Vagina (tissue), 2 donors: ENCODE results near the gene ESYT2. TPM values are rescaled to one million over a fixed set of nuclear protein-coding genes. Genes with fewer than 3 reads are reported as not detected.

Experiments used
- DNase-seq, 2 donors: peaks; one replicate each; pipeline ENCODE4 v3.0.0-alpha.2; 2017; ENCODE audit errors: extremely low spot score in 2 of 2
- H3K27ac ChIP-seq: fragments of 200-600 bp; sonication (generic); one replicate; pipeline ENCODE4 v1.5.1; 2019
- H3K27me3 ChIP-seq: fragments of 200-600 bp; sonication (generic); one replicate; pipeline ENCODE4 v1.5.1; 2019
- H3K36me3 ChIP-seq, 2 donors: fragments of 200-600 bp; sonication (generic); one replicate each; pipeline ENCODE4 v1.5.1; 2017 to 2019
- H3K4me1 ChIP-seq: fragments of 200-600 bp; sonication (generic); one replicate; pipeline ENCODE4 v1.5.1; 2019
- H3K4me3 ChIP-seq, 2 donors: fragments of 200-600 bp; sonication (generic); 1 replicate in 1 of 2; 2 replicates in 1 of 2; pipeline ENCODE4 v1.5.1; 2016 to 2019
- H3K9me3 ChIP-seq: fragments of 200-600 bp; sonication (generic); one replicate; pipeline ENCODE4 v1.5.1; 2019
- POLR2A ChIP-seq, 2 donors: fragments of 450-650 bp; IDR thresholded peaks; one replicate each; pipeline ENCODE4 v1.6.1; 2017; ENCODE audit warnings: antibody characterized with exemption in 2 of 2, mild to moderate bottlenecking in 2 of 2, moderate library complexity in 2 of 2
- POLR2AphosphoS5 ChIP-seq, 2 donors: sonication (generic); formaldehyde crosslinking; IDR thresholded peaks; one replicate each; pipeline ENCODE4 v1.9.0; 2017; ENCODE audit warnings: antibody characterized with exemption in 2 of 2, mild to moderate bottlenecking in 2 of 2, low read depth in 1 of 2; ENCODE audit not compliant: insufficient read depth in 1 of 2
- intact Hi-C: fragments of 100-400 bp; cut with DNase I; formaldehyde crosslinking; loops from one replicate; pipeline ENCODE4 v1.15.1; 2023
- total RNA-seq: library from RNA; depleted of rRNA; stranded (reverse); fragments of >200 nt; gene quantifications from one replicate; pipeline ENCODE4 v1.2.3, GENCODE V29; 2016
- TF ChIP-seq, protein P1 (sequence below), 3 experiments: fragments of 450-650 bp in 2 of 3; fragments of 200-600 bp in 1 of 3; sonication (generic) in 1 of 3; IDR thresholded peaks; one replicate each; pipeline ENCODE4 v1.5.1; 2017 to 2019; ENCODE audit warnings: antibody characterized with exemption in 3 of 3, mild to moderate bottlenecking in 2 of 3, moderate library complexity in 2 of 3

The ESYT2 gene
- total RNA-seq, 1 donor from 2014 or later, result 82.5 TPM

DNA sequence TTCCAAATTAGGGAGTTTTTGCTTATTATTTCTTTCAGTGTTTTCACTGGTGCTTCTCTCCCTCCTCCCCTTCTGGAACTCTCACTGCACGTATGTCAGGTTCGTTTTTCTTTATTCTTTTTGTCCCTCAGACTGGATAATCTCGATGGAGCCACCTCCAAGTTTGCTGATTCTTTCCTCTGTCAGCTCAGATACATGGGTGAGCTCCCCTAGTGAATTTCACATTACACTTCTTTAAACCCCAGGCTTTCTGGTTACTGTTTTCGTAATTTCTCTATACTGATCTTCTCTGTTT lies 103.9 kb downstream of the ESYT2 start:
- no peak for DNase-seq
- H3K9me3 ChIP-seq, result no peaks in the 10 kb centered on the region
- no peak overlapping the region for H3K27ac ChIP-seq
- no peaks in the 10 kb centered on the region for H3K4me1 ChIP-seq
- TF ChIP-seq POLR2AphosphoS5 (IDR thresholded peaks at IDR 0.05; ENCODE audit: insufficient read depth in 1 of 2, low read depth in 1 of 2), result no peak
- no peak for TF ChIP-seq POLR2A (IDR thresholded peaks at IDR 0.05)
- TF ChIP-seq, protein P1, sequence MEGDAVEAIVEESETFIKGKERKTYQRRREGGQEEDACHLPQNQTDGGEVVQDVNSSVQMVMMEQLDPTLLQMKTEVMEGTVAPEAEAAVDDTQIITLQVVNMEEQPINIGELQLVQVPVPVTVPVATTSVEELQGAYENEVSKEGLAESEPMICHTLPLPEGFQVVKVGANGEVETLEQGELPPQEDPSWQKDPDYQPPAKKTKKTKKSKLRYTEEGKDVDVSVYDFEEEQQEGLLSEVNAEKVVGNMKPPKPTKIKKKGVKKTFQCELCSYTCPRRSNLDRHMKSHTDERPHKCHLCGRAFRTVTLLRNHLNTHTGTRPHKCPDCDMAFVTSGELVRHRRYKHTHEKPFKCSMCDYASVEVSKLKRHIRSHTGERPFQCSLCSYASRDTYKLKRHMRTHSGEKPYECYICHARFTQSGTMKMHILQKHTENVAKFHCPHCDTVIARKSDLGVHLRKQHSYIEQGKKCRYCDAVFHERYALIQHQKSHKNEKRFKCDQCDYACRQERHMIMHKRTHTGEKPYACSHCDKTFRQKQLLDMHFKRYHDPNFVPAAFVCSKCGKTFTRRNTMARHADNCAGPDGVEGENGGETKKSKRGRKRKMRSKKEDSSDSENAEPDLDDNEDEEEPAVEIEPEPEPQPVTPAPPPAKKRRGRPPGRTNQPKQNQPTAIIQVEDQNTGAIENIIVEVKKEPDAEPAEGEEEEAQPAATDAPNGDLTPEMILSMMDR (IDR thresholded peaks at IDR 0.05), result no peak
- H3K36me3 ChIP-seq, result no peaks in the 10 kb centered on the region
- H3K27me3 ChIP-seq, result no peaks in the 10 kb centered on the region
- intact Hi-C loops, result no loop called here
- H3K4me3 ChIP-seq, result no peak overlapping the region

DNA sequence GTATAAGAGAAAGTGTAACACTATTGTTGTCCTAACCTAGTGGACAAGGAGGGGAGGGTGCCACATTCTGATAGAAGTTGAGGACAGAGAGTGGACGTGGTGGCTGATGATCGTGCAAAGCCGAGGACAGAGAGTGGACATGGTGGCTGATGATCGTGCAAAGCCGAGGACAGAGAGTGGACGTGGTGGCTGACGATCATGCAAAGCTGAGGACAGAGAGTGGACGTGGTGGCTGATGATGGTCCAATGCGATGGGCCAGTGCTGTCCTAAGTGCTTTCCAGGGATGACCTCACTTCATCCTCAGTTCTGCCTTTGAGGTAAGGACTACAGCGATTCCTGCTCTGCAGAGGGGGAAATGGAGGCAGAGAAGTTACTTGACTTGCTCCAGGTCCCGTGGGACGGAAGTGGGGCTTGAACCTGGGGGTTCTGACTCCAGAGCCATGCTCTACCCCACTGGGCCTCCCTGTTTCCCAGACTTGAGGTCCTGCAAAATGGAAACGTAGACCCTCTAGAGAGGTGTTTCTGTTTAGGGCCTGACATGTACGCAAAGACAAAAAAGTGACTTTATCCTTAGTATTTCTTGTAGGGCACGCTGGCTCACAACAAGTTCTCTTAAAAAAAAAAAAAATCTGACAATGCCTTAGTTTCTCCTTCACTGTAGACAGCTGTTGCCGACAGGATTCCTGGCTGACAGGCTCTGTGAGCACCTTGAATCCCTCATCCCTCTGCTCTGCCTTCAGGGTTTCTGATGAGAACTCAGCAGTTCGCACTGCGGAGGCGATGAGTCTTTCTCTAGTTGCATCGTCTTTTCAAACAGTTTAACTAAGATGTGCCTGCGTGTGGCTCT lies 104.4 kb downstream of the ESYT2 start:
- TF ChIP-seq, protein P1 (IDR thresholded peaks at IDR 0.05), result no peak
- no peak for TF ChIP-seq POLR2A (IDR thresholded peaks at IDR 0.05)
- no peak for TF ChIP-seq POLR2AphosphoS5 (IDR thresholded peaks at IDR 0.05; ENCODE audit: insufficient read depth in 1 of 2, low read depth in 1 of 2)
- Histone ChIP-seq H3K27ac (no peak overlapping the region), H3K4me1 (no peaks in the 10 kb centered on the region), H3K27me3 (no peaks in the 10 kb centered on the region), H3K9me3 (no peaks in the 10 kb centered on the region), H3K36me3 (no peaks in the 10 kb centered on the region), H3K4me3 (no peak overlapping the region)
- intact Hi-C loops, result no loop called here
- no peak for DNase-seq

DNA sequence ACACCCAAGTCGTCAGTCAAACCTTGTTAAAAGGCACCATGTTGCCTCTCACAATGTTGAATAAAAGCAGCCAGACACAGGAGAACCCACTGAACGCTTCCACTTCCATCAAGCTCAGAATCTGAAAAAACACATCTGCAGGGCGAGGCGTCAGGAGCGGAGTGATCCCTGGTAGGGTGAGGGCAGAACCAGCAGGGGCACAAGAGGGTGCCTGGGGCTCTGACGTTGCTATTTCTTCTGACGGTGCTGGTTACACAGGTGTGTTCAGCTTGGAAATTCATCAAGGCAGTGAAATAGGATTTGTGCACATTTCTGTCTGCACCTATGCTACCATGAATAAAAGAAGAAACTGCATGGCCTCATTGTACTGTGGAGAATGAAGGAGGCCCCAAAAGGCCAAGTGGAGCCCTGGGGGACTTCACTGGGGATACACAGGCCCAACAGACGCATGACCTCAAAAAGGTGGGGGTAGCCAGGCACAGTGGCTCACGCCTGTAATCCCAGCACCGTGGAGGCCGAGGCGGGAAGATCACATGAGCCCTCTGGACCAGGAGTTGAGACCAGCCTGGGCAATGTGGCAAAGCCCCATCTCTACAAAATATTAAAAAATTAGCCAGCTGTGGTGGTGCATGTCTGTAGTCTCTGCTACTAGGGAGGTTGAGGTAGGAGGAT lies 105.5 kb downstream of the ESYT2 start:
- no peak overlapping the region for H3K4me3 ChIP-seq
- intact Hi-C loops, result no loop called here
- no peak overlapping the region for H3K27ac ChIP-seq
- TF ChIP-seq POLR2A (IDR thresholded peaks at IDR 0.05), result no peak
- TF ChIP-seq POLR2AphosphoS5 (IDR thresholded peaks at IDR 0.05; ENCODE audit: insufficient read depth in 1 of 2, low read depth in 1 of 2), result no peak
- TF ChIP-seq, protein P1 (IDR thresholded peaks at IDR 0.05), result no peak
- H3K27me3 ChIP-seq, result no peaks in the 10 kb centered on the region
- DNase-seq, result no peak
- no peaks in the 10 kb centered on the region for H3K4me1 ChIP-seq
- no peaks in the 10 kb centered on the region for H3K9me3 ChIP-seq
- H3K36me3 ChIP-seq, result no peaks in the 10 kb centered on the region

DNA sequence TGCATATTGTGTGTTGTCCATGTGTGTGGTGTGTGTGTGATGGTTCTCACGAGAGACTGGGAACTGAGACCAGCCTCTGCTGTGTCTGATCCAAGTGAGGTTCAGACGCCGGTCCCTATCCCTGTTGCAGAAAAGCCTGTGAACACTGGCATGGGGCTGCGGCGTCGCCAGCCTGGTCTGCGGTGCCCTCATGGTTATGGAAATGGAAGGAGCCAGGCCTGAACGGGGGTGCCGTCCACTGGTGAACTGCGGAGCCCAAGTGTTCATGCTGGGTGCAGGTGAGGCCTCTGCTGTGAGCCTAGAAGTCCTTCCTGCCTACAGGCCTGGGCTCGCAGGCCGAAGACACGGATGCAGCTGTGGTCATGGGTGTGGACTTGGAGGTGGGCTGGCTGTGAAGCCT lies 106.0 kb downstream of the ESYT2 start:
- TF ChIP-seq POLR2A (IDR thresholded peaks at IDR 0.05), result no peak

DNA sequence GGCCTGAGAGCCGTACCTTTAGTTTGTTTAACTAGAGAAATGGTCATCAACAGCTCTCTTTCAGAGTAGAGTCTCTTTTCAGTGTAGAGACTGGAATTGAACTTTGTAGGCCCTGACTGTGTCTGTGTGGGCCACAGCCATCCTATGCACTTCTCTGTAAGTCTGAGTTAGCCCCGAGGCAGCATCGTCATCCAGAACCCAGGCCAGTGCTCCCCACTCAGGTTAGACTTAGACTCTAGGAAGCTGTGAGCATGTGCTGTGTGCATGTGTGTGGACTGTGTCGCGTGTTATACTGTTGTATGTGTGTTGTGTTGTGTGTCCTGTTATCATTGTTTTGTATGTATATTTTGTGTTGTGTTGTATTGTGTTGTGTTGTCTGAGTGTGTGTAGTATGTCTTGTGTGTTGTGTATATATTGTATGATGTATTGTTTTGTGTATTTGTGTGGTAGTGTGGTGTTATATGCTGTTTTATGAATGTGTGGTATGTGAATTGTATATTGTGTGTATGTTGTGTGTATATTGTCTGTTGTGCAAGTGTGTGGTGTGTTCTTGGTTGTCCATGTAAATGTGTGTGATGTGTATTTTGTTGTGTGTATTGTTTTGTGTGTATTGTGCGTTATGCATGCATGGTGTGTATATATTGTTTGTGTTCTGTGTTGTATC lies 106.6 kb downstream of the ESYT2 start:
- Histone ChIP-seq H3K4me3 (no peak overlapping the region), H3K4me1 (no peaks in the 10 kb centered on the region), H3K9me3 (no peaks in the 10 kb centered on the region), H3K36me3 (no peaks in the 10 kb centered on the region), H3K27me3 (no peaks in the 10 kb centered on the region), H3K27ac (no peak overlapping the region)
- no peak for TF ChIP-seq POLR2AphosphoS5 (IDR thresholded peaks at IDR 0.05; ENCODE audit: insufficient read depth in 1 of 2, low read depth in 1 of 2)
- TF ChIP-seq POLR2A (IDR thresholded peaks at IDR 0.05), result no peak
- TF ChIP-seq, protein P1 (IDR thresholded peaks at IDR 0.05), result no peak
- no peak for DNase-seq
- intact Hi-C loops, result no loop called here

More for the DNA sequence above, 106.0 kb downstream of the ESYT2 start:
- no peak overlapping the region for H3K27ac ChIP-seq
- no peaks in the 10 kb centered on the region for H3K4me1 ChIP-seq
- intact Hi-C loops, result no loop called here
- H3K27me3 ChIP-seq, result no peaks in the 10 kb centered on the region
- no peaks in the 10 kb centered on the region for H3K36me3 ChIP-seq
- DNase-seq, result no peak
- H3K9me3 ChIP-seq, result no peaks in the 10 kb centered on the region
- H3K4me3 ChIP-seq, result no peak overlapping the region
